ENCODE measurements around the gene HOXA3.

- TF ChIP-seq, protein P1, sequence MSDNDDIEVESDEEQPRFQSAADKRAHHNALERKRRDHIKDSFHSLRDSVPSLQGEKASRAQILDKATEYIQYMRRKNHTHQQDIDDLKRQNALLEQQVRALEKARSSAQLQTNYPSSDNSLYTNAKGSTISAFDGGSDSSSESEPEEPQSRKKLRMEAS (IDR thresholded peaks at IDR 0.05; ENCODE audit: low read depth, low read length), result no peak
- TF ChIP-seq HDAC2 (IDR thresholded peaks at IDR 0.05) (no peak), MXI1 (IDR thresholded peaks at IDR 0.05; ENCODE audit: low read depth, low read length) (no peak), RAD21 (IDR thresholded peaks at IDR 0.05; ENCODE audit: insufficient read depth, low read depth, low read length) (no peak), TCF12 (IDR thresholded peaks at IDR 0.05; ENCODE audit: low read depth, low read length) (no peak), POLR2AphosphoS5 (IDR thresholded peaks at IDR 0.05; ENCODE audit: low read length) (no peak)
Observed at GRCh38 chr7:27169658-27170425, 17.5 kb upstream of the HOXA3 start.

Data from GM12878 (cell line).